ENCODE measurements around the gene TNFSF8.

The TNFSF8 gene

DNA sequence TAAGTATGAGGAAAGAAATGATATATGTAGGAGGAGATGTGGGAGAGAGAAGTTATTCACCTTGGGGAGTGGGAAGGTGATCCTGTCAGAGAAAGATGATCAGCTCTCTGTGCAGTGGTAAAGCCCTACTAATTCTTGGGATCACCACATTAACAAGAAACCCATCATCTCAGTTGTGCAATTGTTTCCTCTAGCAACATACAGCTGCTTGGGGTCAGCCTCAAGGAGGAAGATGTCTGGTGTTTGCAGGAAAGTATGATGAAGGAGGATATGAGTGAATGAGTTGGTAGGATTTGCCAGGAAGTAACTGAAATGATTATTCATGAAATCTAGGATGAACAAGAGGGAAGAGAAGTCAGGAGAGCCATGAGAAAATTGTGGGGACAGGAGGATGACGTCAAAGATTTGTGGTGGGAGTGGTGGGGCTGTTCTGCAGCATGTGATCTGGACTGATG is 50.1 kb downstream of the TNFSF8 start:
- Histone ChIP-seq H3K9me3 (ENCODE audit: control insufficient read depth, low read length) (no peaks in the 10 kb centered on the region), H3K27me3 (ENCODE audit: control insufficient read depth, insufficient read depth, low read length, poor library complexity, severe bottlenecking) (no peaks in the 10 kb centered on the region), H3K36me3 (ENCODE audit: control insufficient read depth, insufficient read depth, low read length) (no peaks in the 10 kb centered on the region), H3K4me1 (ENCODE audit: control insufficient read depth, insufficient read depth, low read length) (no peaks in the 10 kb centered on the region), H3K4me3 (ENCODE audit: insufficient read depth, low read depth, low read length) (no peak overlapping the region), H3K27ac (ENCODE audit: insufficient read depth, low read depth, low read length, poor library complexity, severe bottlenecking) (no peak overlapping the region)
- WGBS, 2 experiments, result 82 to 93% methylated on average over 1 of the region's 1 CpG

DNA sequence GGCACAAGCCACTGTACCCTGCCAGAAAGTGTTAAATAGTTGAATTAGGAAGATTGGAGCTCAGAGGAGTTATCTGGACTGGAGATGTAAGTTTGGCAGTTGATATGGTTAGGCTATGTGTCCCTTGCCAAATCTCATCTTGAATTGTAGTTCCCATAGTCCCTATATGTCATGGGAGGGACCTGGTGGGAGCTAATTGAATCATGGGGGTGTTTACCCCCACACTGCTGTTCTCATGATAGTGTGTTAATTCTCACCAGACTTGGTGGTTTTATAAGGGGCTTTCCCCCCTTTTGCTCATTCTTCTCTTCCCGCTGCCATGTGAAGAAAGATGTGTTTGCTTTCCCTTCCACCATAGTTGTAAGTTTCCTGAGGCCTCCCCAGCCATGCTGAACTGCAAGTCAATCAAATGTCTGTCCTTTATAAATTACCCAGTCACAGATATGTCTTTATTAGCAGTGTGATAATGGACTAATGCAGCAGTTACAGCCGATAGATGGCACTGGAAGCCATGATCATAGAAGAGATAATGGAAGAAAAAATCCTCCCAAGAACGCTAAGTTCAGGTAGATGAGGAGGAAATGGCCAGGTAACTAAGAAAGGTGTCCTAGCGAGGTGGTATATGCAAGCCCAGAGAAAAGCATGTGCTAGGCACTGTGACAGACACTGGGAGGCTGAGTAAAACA is 51.4 kb downstream of the TNFSF8 start:
- no peak overlapping the region for H3K27ac ChIP-seq (ENCODE audit: insufficient read depth, low read depth, low read length, poor library complexity, severe bottlenecking)
- WGBS, 2 experiments, result 94 to 98% methylated on average over 4 of the region's 4 CpGs
- H3K4me1 ChIP-seq (ENCODE audit: control insufficient read depth, insufficient read depth, low read length), result no peaks in the 10 kb centered on the region
- H3K9me3 ChIP-seq (ENCODE audit: control insufficient read depth, low read length), result no peaks in the 10 kb centered on the region
- H3K27me3 ChIP-seq (ENCODE audit: control insufficient read depth, insufficient read depth, low read length, poor library complexity, severe bottlenecking), result no peaks in the 10 kb centered on the region
- no peaks in the 10 kb centered on the region for H3K36me3 ChIP-seq (ENCODE audit: control insufficient read depth, insufficient read depth, low read length)
- no peak overlapping the region for H3K4me3 ChIP-seq (ENCODE audit: insufficient read depth, low read depth, low read length)

DNA sequence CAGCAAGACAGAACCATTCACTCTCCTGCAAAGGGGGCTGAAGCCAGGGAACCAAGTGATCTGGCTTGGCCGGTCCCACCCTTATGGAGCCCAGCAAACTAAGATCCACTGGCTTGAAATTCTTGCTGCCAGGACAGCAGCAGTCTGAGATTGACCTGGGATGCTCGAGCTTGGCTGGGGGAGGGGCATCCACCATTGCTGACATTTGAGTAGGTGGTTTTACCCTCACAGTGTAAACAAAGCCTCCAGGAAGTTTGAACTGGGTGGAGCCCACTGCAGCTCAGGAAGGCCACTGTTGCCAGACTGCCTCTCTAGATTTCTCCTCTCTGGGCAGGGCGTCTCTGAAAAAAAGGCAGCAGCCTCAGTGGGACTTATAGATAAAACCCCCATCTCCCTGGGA is 60.5 kb downstream of the TNFSF8 start:
- H3K36me3 ChIP-seq (ENCODE audit: control insufficient read depth, insufficient read depth, low read length), result no peaks in the 10 kb centered on the region
- H3K27me3 ChIP-seq (ENCODE audit: control insufficient read depth, insufficient read depth, low read length, poor library complexity, severe bottlenecking), result no peaks in the 10 kb centered on the region
- WGBS, 2 experiments, result 47 to 59% methylated on average over 3 of the region's 3 CpGs
- no peak overlapping the region for H3K27ac ChIP-seq (ENCODE audit: insufficient read depth, low read depth, low read length, poor library complexity, severe bottlenecking)
- H3K4me3 ChIP-seq (ENCODE audit: insufficient read depth, low read depth, low read length), result no peak overlapping the region
- H3K9me3 ChIP-seq (ENCODE audit: control insufficient read depth, low read length), result no peaks in the 10 kb centered on the region
- peaks cover 6% of the 10 kb centered on the region for H3K4me1 ChIP-seq (ENCODE audit: control insufficient read depth, insufficient read depth, low read length)

DNA sequence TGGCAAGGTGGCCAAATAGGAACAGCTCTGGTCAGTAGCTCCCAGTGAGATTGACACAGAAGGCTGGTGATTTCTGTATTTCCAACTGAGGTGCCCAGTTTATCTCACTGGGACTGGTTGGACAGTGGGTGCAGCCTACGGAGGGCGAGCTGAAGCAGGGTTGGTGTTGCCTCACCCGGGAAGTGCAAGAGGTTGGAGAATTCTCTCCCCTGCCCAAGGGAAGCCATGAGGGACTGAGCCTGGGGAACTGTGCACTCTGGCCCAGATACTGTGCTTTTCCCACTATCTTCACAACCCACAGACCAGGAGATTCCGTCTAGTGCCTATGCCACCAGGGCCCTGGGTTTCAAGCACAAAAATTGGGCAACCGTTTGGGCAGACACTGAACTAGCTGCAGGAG is 61.0 kb downstream of the TNFSF8 start:
- Histone ChIP-seq H3K27ac (ENCODE audit: insufficient read depth, low read depth, low read length, poor library complexity, severe bottlenecking) (no peak overlapping the region), H3K4me3 (ENCODE audit: insufficient read depth, low read depth, low read length) (no peak overlapping the region), H3K27me3 (ENCODE audit: control insufficient read depth, insufficient read depth, low read length, poor library complexity, severe bottlenecking) (no peaks in the 10 kb centered on the region), H3K4me1 (ENCODE audit: control insufficient read depth, insufficient read depth, low read length) (peaks cover 6% of the 10 kb centered on the region), H3K9me3 (ENCODE audit: control insufficient read depth, low read length) (no peaks in the 10 kb centered on the region), H3K36me3 (ENCODE audit: control insufficient read depth, insufficient read depth, low read length) (no peaks in the 10 kb centered on the region)
- 94 to 97% methylated on average over 5 of the region's 5 CpGs for WGBS, 2 experiments

DNA sequence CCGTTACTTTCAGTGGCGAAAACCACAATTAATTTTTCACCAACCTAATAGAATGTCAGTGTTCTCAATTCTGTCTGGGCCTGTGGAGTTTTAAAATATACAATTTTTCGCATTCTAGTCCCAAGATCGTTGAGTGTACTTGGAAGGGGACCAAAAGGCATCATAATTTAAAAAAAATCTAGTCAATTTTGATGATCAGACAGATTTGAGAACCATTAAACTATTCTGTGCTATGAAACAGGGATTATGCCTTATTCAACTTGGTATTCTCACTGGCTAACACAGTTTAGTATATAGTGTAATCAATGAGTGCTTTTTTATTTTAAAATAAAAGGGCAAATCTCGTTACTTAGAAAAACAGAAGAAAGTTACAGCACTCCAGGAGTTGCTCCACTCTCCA is 63.1 kb downstream of the TNFSF8 start:
- Histone ChIP-seq H3K4me1 (ENCODE audit: control insufficient read depth, insufficient read depth, low read length) (peaks cover 6% of the 10 kb centered on the region), H3K27ac (ENCODE audit: insufficient read depth, low read depth, low read length, poor library complexity, severe bottlenecking) (no peak overlapping the region), H3K4me3 (ENCODE audit: insufficient read depth, low read depth, low read length) (no peak overlapping the region), H3K9me3 (ENCODE audit: control insufficient read depth, low read length) (no peaks in the 10 kb centered on the region), H3K36me3 (ENCODE audit: control insufficient read depth, insufficient read depth, low read length) (no peaks in the 10 kb centered on the region), H3K27me3 (ENCODE audit: control insufficient read depth, insufficient read depth, low read length, poor library complexity, severe bottlenecking) (no peaks in the 10 kb centered on the region)
- WGBS, 2 experiments, result 92 to 100% methylated on average over 4 to 5 of the region's 5 CpGs

DNA sequence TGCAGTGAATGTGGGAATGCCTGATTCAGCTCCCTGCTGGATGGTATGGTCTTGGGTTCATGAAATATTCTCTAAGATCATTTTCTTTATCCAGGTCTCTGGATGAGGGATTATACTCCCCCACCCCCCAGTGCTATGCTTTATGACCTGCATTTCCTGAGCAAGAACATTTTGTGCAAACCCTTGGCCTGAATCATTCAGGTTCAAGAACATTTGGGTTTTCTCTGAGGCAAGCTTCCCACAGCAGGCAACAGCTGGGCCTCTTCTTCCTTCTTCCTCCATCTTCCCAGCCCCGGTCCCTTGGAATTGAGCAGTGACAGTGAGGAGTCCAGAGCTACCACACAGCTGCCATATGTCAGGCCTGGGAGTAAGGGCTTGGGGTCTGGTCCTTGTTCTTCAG is 65.9 kb downstream of the TNFSF8 start:
- no peaks in the 10 kb centered on the region for H3K9me3 ChIP-seq (ENCODE audit: control insufficient read depth, low read length)
- 86 to 92% methylated on average over 1 of the region's 1 CpG for WGBS, 2 experiments
- H3K4me3 ChIP-seq (ENCODE audit: insufficient read depth, low read depth, low read length), result no peak overlapping the region
- H3K4me1 ChIP-seq (ENCODE audit: control insufficient read depth, insufficient read depth, low read length), result no peaks in the 10 kb centered on the region
- H3K27ac ChIP-seq (ENCODE audit: insufficient read depth, low read depth, low read length, poor library complexity, severe bottlenecking), result no peak overlapping the region
- H3K27me3 ChIP-seq (ENCODE audit: control insufficient read depth, insufficient read depth, low read length, poor library complexity, severe bottlenecking), result no peaks in the 10 kb centered on the region
- no peaks in the 10 kb centered on the region for H3K36me3 ChIP-seq (ENCODE audit: control insufficient read depth, insufficient read depth, low read length)

DNA sequence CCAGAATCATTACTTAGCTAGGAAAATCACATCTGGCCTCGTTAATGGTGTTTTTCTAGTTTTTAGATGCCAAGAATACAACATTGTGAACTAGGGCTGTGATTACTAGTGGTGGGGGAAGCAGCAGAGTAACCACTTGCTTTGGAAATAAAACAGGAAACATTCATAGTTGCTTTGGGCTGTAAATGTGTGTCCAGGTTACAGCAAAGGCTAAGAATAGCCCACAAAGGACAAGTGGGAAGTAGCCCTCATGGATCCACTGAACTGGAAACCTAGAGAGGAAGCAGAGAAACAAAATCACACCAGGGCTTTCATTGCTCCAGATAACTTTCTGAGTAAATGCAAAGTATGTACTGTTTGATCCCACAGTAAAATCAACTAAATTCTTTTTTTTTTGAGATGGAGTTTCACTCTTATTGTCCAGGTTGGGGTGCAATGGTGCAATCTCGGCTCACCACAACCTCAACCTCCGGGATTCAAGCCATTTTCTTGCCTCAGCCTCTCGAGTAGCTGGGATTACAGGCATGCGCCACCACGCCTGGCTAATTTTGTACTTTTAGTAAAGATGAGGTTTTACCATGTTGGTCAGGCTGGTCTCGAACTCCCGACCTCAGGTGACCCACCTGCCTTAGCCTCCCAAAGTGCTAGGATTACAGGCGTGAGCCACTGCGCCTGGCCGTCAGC is 68.3 kb downstream of the TNFSF8 start:
- no peaks in the 10 kb centered on the region for H3K27me3 ChIP-seq (ENCODE audit: control insufficient read depth, insufficient read depth, low read length, poor library complexity, severe bottlenecking)
- no peaks in the 10 kb centered on the region for H3K4me1 ChIP-seq (ENCODE audit: control insufficient read depth, insufficient read depth, low read length)
- H3K4me3 ChIP-seq (ENCODE audit: insufficient read depth, low read depth, low read length), result no peak overlapping the region
- H3K36me3 ChIP-seq (ENCODE audit: control insufficient read depth, insufficient read depth, low read length), result no peaks in the 10 kb centered on the region
- no peak overlapping the region for H3K27ac ChIP-seq (ENCODE audit: insufficient read depth, low read depth, low read length, poor library complexity, severe bottlenecking)
- WGBS, 2 experiments, result 90 to 93% methylated on average over 11 of the region's 11 CpGs
- no peaks in the 10 kb centered on the region for H3K9me3 ChIP-seq (ENCODE audit: control insufficient read depth, low read length)

DNA sequence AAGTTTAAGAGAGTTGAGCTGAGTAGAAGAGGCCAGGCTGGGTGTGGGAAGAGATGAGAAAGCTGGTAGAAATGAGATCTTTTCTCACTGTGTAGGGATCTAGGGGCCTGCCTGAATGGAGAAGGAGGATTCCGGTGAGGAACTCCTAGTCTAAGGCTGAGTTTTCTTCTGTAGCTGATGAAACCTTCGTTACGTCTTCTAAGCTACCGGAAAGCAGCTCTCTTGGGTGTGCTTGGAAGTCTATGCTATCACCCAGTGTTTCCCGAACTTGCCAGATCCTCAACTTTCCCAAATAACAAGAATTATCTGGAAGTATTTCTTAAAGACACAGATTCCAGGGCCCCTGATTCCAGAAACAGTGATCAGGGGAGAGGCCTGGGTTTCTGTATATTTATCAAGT is 69.1 kb downstream of the TNFSF8 start:
- Histone ChIP-seq H3K27me3 (ENCODE audit: control insufficient read depth, insufficient read depth, low read length, poor library complexity, severe bottlenecking) (no peaks in the 10 kb centered on the region), H3K9me3 (ENCODE audit: control insufficient read depth, low read length) (no peaks in the 10 kb centered on the region), H3K4me1 (ENCODE audit: control insufficient read depth, insufficient read depth, low read length) (no peaks in the 10 kb centered on the region), H3K36me3 (ENCODE audit: control insufficient read depth, insufficient read depth, low read length) (no peaks in the 10 kb centered on the region), H3K27ac (ENCODE audit: insufficient read depth, low read depth, low read length, poor library complexity, severe bottlenecking) (no peak overlapping the region), H3K4me3 (ENCODE audit: insufficient read depth, low read depth, low read length) (no peak overlapping the region)
- 92 to 97% methylated on average over 5 of the region's 5 CpGs for WGBS, 2 experiments

DNA sequence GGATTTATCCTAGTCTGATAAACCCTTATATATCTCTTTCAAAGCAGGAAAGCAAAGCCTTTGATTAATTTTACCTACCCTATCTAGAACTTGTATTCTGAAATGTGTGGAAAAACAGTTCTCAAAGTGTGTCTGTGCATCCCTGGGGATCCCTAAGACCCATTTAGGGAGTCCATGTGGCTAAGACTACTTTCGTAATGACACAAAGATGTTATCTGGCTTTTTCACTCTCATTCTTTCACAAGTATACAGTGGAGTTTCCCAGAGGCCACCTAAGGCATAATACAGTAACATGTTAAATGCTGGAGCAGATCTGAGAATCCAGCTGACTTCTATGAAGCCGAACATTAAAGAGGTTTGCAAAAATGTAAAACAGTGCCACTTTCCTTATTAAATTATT is 70.2 kb downstream of the TNFSF8 start:
- no peaks in the 10 kb centered on the region for H3K27me3 ChIP-seq (ENCODE audit: control insufficient read depth, insufficient read depth, low read length, poor library complexity, severe bottlenecking)
- no peak overlapping the region for H3K4me3 ChIP-seq (ENCODE audit: insufficient read depth, low read depth, low read length)
- H3K4me1 ChIP-seq (ENCODE audit: control insufficient read depth, insufficient read depth, low read length), result no peaks in the 10 kb centered on the region
- no peaks in the 10 kb centered on the region for H3K9me3 ChIP-seq (ENCODE audit: control insufficient read depth, low read length)
- no peak overlapping the region for H3K27ac ChIP-seq (ENCODE audit: insufficient read depth, low read depth, low read length, poor library complexity, severe bottlenecking)
- 91 to 95% methylated on average over 1 to 2 of the region's 2 CpGs for WGBS, 2 experiments
- no peaks in the 10 kb centered on the region for H3K36me3 ChIP-seq (ENCODE audit: control insufficient read depth, insufficient read depth, low read length)

DNA sequence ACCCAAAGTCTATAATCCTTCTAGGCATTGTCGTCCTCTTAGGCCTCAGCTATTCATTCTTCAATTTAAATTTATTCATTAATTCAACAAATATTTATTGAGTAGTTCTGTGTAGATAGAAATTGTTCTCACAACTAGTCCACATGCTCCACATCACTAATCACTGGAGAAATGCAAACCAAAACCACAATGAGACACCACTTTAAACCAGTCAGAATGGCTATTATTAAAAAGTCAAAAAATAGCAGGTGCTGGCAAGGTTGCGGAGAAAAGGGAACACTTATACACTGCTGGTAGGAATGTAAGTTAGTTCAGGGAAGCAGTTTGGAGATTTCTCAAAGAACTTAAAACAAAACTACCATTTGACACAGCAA is 73.5 kb downstream of the TNFSF8 start:
- H3K4me3 ChIP-seq (ENCODE audit: insufficient read depth, low read depth, low read length), result no peak overlapping the region
- H3K27ac ChIP-seq (ENCODE audit: insufficient read depth, low read depth, low read length, poor library complexity, severe bottlenecking), result no peak overlapping the region
- WGBS, 2 experiments, result 93 to 100% methylated on average over 1 of the region's 2 CpGs
- no peaks in the 10 kb centered on the region for H3K36me3 ChIP-seq (ENCODE audit: control insufficient read depth, insufficient read depth, low read length)
- H3K27me3 ChIP-seq (ENCODE audit: control insufficient read depth, insufficient read depth, low read length, poor library complexity, severe bottlenecking), result no peaks in the 10 kb centered on the region
- H3K9me3 ChIP-seq (ENCODE audit: control insufficient read depth, low read length), result no peaks in the 10 kb centered on the region
- H3K4me1 ChIP-seq (ENCODE audit: control insufficient read depth, insufficient read depth, low read length), result no peaks in the 10 kb centered on the region
